NB4 (cell line): ENCODE results near the gene ADPRS.

ENCODE experiments used
- DNase-seq: peaks from one replicate; pipeline ENCODE4 v3.0.0; 2010; ENCODE audit warnings: low read depth
- H3K4me3 ChIP-seq: one replicate; pipeline ENCODE4 v1.5.1; 2011; ENCODE audit warnings: mild to moderate bottlenecking, low read depth, low read length, moderate library complexity
- CTCF ChIP-seq: IDR thresholded peaks from one replicate; pipeline ENCODE4 v1.5.1; 2012; ENCODE audit warnings: low read depth, low read length
- MAX ChIP-seq: IDR thresholded peaks from 2 replicates; pipeline ENCODE4 v1.6.1; 2011; ENCODE audit warnings: low read depth, low read length
- MYC ChIP-seq: IDR thresholded peaks from 2 replicates; pipeline ENCODE4 v1.6.1; 2011; ENCODE audit warnings: low read depth, low read length
- POLR2A ChIP-seq: IDR thresholded peaks from 2 replicates; pipeline ENCODE4 v1.6.1; 2011; ENCODE audit warnings: mild to moderate bottlenecking; ENCODE audit not compliant: insufficient read length; ENCODE audit errors: extremely low read depth

The ADPRS gene

GRCh38 chr1:36132029-36132428 lies 43.3 kb downstream of the ADPRS start:
- TF ChIP-seq CTCF (no peak), POLR2A (no peak), MAX (no peak), MYC (no peak)
- no peak overlapping the region for H3K4me3 ChIP-seq
- DNase-seq: no peak

GRCh38 chr1:36133484-36133883 lies 44.8 kb downstream of the ADPRS start:
- DNase-seq: no peak
- H3K4me3 ChIP-seq: no peak overlapping the region
- no peak for TF ChIP-seq MAX
- TF ChIP-seq CTCF: no peak
- TF ChIP-seq POLR2A: no peak
- no peak for TF ChIP-seq MYC

- TF ChIP-seq CTCF: no peak
- no peak for TF ChIP-seq MYC
- no peak for TF ChIP-seq POLR2A
- no peak for TF ChIP-seq MAX
- H3K4me3 ChIP-seq: no peak overlapping the region
- no peak for DNase-seq
These were observed 45.3 kb downstream of the ADPRS start for GRCh38 chr1:36134031-36134430.

GRCh38 chr1:36134505-36135329 lies 46.0 kb downstream of the ADPRS start:
- TF ChIP-seq MAX (no peak), CTCF (peak; percentile 78), MYC (no peak), POLR2A (no peak)
- DNase-seq: peak; percentile 59
- no peak overlapping the region for H3K4me3 ChIP-seq

GRCh38 chr1:36135330-36135667 lies 46.6 kb downstream of the ADPRS start:
- H3K4me3 ChIP-seq: no peak overlapping the region
- DNase-seq: no peak
- no peak for TF ChIP-seq MYC

GRCh38 chr1:36135796-36136195 lies 47.1 kb downstream of the ADPRS start:
- no peak overlapping the region for H3K4me3 ChIP-seq
- no peak for TF ChIP-seq MYC
- TF ChIP-seq POLR2A: no peak
- no peak for TF ChIP-seq MAX
- TF ChIP-seq CTCF: no peak
- DNase-seq: no peak
